ENCODE measurements around the gene ATF5. TPM values are rescaled to one million over a fixed set of nuclear protein-coding genes. Genes with fewer than 3 reads are reported as not detected.

The ATF5 gene
- total RNA-seq, 2 experiments from 2014 or later = 265 to 527 TPM

- Histone ChIP-seq H3K4me2 (ENCODE audit: low read length) (peak overlapping the region; percentile 92), H2AFZ (ENCODE audit: low read length) (no peak overlapping the region), H4K20me1 (ENCODE audit: insufficient read depth, low read length) (peaks cover 28% of the 10 kb centered on the region), H3K9me3 (ENCODE audit: low read length) (no peaks in the 10 kb centered on the region), H3K36me3 (ENCODE audit: insufficient read depth, low read length) (peaks cover 66% of the 10 kb centered on the region), H3K4me3 (ENCODE audit: low read depth, low read length, poor library complexity, severe bottlenecking) (peak overlapping the region; percentile 91), H3K79me2 (ENCODE audit: insufficient read depth, low read depth, low read length) (peaks cover 55% of the 10 kb centered on the region), H3K9me2 (ENCODE audit: insufficient read depth, low read length) (no peaks in the 10 kb centered on the region), H3K4me1 (ENCODE audit: insufficient read depth, low read length, poor library complexity, severe bottlenecking) (peaks cover 34% of the 10 kb centered on the region), H3K27ac (ENCODE audit: low read depth, low read length, poor library complexity, severe bottlenecking) (peak overlapping the region; percentile 90)
- no peak for TF ChIP-seq CTCF (conservative IDR thresholded peaks at IDR 0.05; ENCODE audit: low read length)
- TF ChIP-seq EZH2phosphoT487 (IDR thresholded peaks at IDR 0.05; ENCODE audit: borderline replicate concordance, low read depth, low read length) = no peak
- POLR2A ChIA-PET = interaction anchor here (0.6 kb wide), 1 partner anchor 32 kb away, joined by 4 read pairs; no protein-coding TSS in a partner anchor
- TSS peak; percentile 28 for BruUV-seq (replicated peaks)
- CTCF ChIA-PET (ENCODE audit: unreplicated experiment) = no interaction called here
- no peak for DNase-seq (ENCODE audit: low spot score)
- intact Hi-C loops (cut with micrococcal nuclease; ENCODE audit: unreplicated experiment) = loop anchor here (1.0 kb wide), 1 partner anchor 50 kb away; no protein-coding TSS in a partner anchor
These were observed 2.5 kb downstream of the ATF5 start for GRCh38 chr19:49931293-49932040.

DNA sequence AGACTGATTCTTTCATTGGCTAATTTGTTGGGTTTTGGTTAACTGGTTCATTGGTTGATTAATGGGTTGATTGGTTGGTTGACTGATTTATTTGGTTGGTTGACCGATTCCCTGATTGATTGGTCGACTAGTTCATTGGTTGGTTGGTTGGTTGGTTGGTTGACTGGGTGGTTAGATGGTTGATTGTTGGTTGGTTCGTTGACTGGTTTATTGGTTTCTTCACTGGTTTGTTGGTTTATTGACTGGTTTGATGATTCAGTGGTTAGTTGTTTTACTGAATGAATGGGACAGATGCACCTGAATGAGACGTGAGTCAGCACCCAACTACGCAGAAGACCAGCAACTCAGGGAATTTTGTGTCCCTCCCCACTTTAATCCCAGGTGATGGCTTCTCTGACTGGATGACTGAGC lies 3.0 kb downstream of the ATF5 start:
- peaks cover 28% of the 10 kb centered on the region for H4K20me1 ChIP-seq (ENCODE audit: insufficient read depth, low read length)
- H3K79me2 ChIP-seq (ENCODE audit: insufficient read depth, low read depth, low read length) = peaks cover 49% of the 10 kb centered on the region
- H2AFZ ChIP-seq (ENCODE audit: low read length) = no peak overlapping the region
- H3K4me2 ChIP-seq (ENCODE audit: low read length) = 0 out of 2 replicates have a peak overlapping the region, but pooled peaks have one; percentile 92
- intact Hi-C loops (cut with micrococcal nuclease; ENCODE audit: unreplicated experiment) = no loop called here
- H3K9me2 ChIP-seq (ENCODE audit: insufficient read depth, low read length) = no peaks in the 10 kb centered on the region
- no TSS peak for BruUV-seq (replicated peaks)
- H3K4me1 ChIP-seq (ENCODE audit: insufficient read depth, low read length, poor library complexity, severe bottlenecking) = peaks cover 28% of the 10 kb centered on the region
- TF ChIP-seq EZH2phosphoT487 (IDR thresholded peaks at IDR 0.05; ENCODE audit: borderline replicate concordance, low read depth, low read length) = no peak
- TF ChIP-seq CTCF (conservative IDR thresholded peaks at IDR 0.05; ENCODE audit: low read length) = no peak
- H3K9me3 ChIP-seq (ENCODE audit: low read length) = no peaks in the 10 kb centered on the region
- no peak for DNase-seq (ENCODE audit: low spot score)
- peaks cover 60% of the 10 kb centered on the region for H3K36me3 ChIP-seq (ENCODE audit: insufficient read depth, low read length)
- no peak overlapping the region for H3K4me3 ChIP-seq (ENCODE audit: low read depth, low read length, poor library complexity, severe bottlenecking)
- ChIA-PET POLR2A (no interaction called here), CTCF (ENCODE audit: unreplicated experiment) (no interaction called here)
- H3K27ac ChIP-seq (ENCODE audit: low read depth, low read length, poor library complexity, severe bottlenecking) = no peak overlapping the region

DNA sequence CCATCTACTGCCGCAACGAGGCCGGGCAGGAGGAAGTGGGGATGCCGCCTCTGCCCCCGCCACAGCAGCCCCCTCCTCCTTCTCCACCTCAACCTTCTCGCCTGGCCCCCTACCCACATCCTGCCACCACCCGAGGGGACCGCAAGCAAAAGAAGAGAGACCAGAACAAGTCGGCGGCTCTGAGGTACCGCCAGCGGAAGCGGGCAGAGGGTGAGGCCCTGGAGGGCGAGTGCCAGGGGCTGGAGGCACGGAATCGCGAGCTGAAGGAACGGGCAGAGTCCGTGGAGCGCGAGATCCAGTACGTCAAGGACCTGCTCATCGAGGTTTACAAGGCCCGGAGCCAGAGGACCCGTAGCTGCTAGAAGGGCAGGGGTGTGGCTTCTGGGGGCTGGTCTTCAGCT lies 3.7 kb downstream of the ATF5 start:
- H4K20me1 ChIP-seq (ENCODE audit: insufficient read depth, low read length) = peaks cover 23% of the 10 kb centered on the region
- peaks cover 53% of the 10 kb centered on the region for H3K36me3 ChIP-seq (ENCODE audit: insufficient read depth, low read length)
- no peak overlapping the region for H3K4me2 ChIP-seq (ENCODE audit: low read length)
- peaks cover 43% of the 10 kb centered on the region for H3K79me2 ChIP-seq (ENCODE audit: insufficient read depth, low read depth, low read length)
- intact Hi-C loops (cut with micrococcal nuclease; ENCODE audit: unreplicated experiment) = no loop called here
- H3K4me1 ChIP-seq (ENCODE audit: insufficient read depth, low read length, poor library complexity, severe bottlenecking) = peaks cover 21% of the 10 kb centered on the region
- ChIA-PET CTCF (ENCODE audit: unreplicated experiment) (no interaction called here), POLR2A (no interaction called here)
- H2AFZ ChIP-seq (ENCODE audit: low read length) = no peak overlapping the region
- no peak overlapping the region for H3K4me3 ChIP-seq (ENCODE audit: low read depth, low read length, poor library complexity, severe bottlenecking)
- H3K9me2 ChIP-seq (ENCODE audit: insufficient read depth, low read length) = no peaks in the 10 kb centered on the region
- no peaks in the 10 kb centered on the region for H3K9me3 ChIP-seq (ENCODE audit: low read length)
- TF ChIP-seq CTCF (conservative IDR thresholded peaks at IDR 0.05; ENCODE audit: low read length) = no peak
- TF ChIP-seq EZH2phosphoT487 (IDR thresholded peaks at IDR 0.05; ENCODE audit: borderline replicate concordance, low read depth, low read length) = no peak
- no TSS peak for BruUV-seq (replicated peaks)
- DNase-seq (ENCODE audit: low spot score) = no peak
- H3K27ac ChIP-seq (ENCODE audit: low read depth, low read length, poor library complexity, severe bottlenecking) = no peak overlapping the region
